GM12878 (cell line): ENCODE measurements around the gene ANTKMT. TPM values are rescaled to one million over a fixed set of nuclear protein-coding genes. Genes with fewer than 3 reads are reported as not detected.

Source experiments
- ATAC-seq: fragments of 200-7000 bp; cut with Tn5 transposase; 3 replicates; pipeline ENCODE4 v1.9.1; 2020; ENCODE audit warnings: mild to moderate bottlenecking, moderate library complexity
- BruUV-seq: library from RNA; stranded (reverse); fragments of 400-500 nt; replicated peaks from 2 replicates; lab custom pipeline; 2021; lab: Mats Ljungman, UMichigan
- CTCF ChIA-PET: fragments of 300-600 bp; sonication (Branson Sonifier 250); formaldehyde crosslinking; extraction: SDS; loops from one replicate; lab custom pipeline; 2021; ENCODE audit warnings: inconsistent platforms; lab: Yijun Ruan, JAX
- POLR2A ChIA-PET: fragments of 350-600 bp; formaldehyde crosslinking; extraction: SDS; loops from one replicate; lab custom pipeline; 2021; ENCODE audit warnings: inconsistent platforms; lab: Charles Lee
- RAD21 ChIA-PET: fragments of 300-600 bp; sonication (Branson Sonifier 250); formaldehyde crosslinking; loops from one replicate; lab custom pipeline; 2023; ENCODE audit warnings: antibody characterized with exemption; ENCODE audit not compliant: unreplicated experiment; lab: Charles Lee
- SMC1A ChIA-PET: fragments of 300-600 bp; sonication (Branson Sonifier 250); formaldehyde crosslinking; loops from one replicate; lab custom pipeline; 2023; ENCODE audit not compliant: unreplicated experiment, uncharacterized antibody; lab: Charles Lee
- DNase-seq: peaks from one replicate; pipeline ENCODE4 v3.0.0-alpha.2; 2011; ENCODE audit warnings: low read depth, low spot score
- FAIRE-seq: peaks from 3 replicates; lab custom pipeline; 2011; peaks lifted over from hg19 to GRCh38; lab: Jason Lieb, UNC
- H2AFZ ChIP-seq: 2 replicates; pipeline ENCODE4 v1.6.0; 2011; ENCODE audit warnings: low read depth, low read length, control low read depth; ENCODE audit not compliant: control insufficient read depth
- H3K27ac ChIP-seq: 2 replicates; pipeline ENCODE4 v1.5.1; 2011; ENCODE audit warnings: control low read depth; ENCODE audit not compliant: control insufficient read depth, insufficient read depth
- H3K27me3 ChIP-seq, 2 experiments: replicated peaks in 1 of 2; 2 replicates each; pipeline versions ENCODE4 v1.6.0 to v1.6.1; 2011; ENCODE audit warnings: low read length in 1 of 2; ENCODE audit not compliant: control insufficient read depth in 2 of 2, insufficient read depth in 2 of 2
- H3K36me3 ChIP-seq, 2 experiments: 2 replicates each; pipeline ENCODE4 v1.5.1; 2011; ENCODE audit warnings: low read length in 1 of 2; ENCODE audit not compliant: control insufficient read depth in 2 of 2, insufficient read depth in 2 of 2
- H3K4me1 ChIP-seq: 2 replicates; pipeline ENCODE4 v1.6.1; 2011; ENCODE audit warnings: mild to moderate bottlenecking, low read length, moderate library complexity, mixed read lengths; ENCODE audit not compliant: control insufficient read depth, insufficient read depth
- H3K4me2 ChIP-seq: 2 replicates; pipeline ENCODE4 v1.6.0; 2011; ENCODE audit warnings: control low read depth; ENCODE audit not compliant: control insufficient read depth, insufficient read depth
- H3K4me3 ChIP-seq: fragments of 200-600 bp; sonication (generic); 2 replicates; pipeline ENCODE4 v1.5.1; 2016
- H3K79me2 ChIP-seq: 2 replicates; pipeline ENCODE4 v1.6.0; 2011; ENCODE audit warnings: low read length; ENCODE audit not compliant: control insufficient read depth, insufficient read depth
- H3K9ac ChIP-seq: 2 replicates; pipeline ENCODE4 v1.8.0; 2011; ENCODE audit warnings: low read length, control low read depth, mixed read lengths; ENCODE audit not compliant: control insufficient read depth, insufficient read depth
- H3K9me3 ChIP-seq: replicated peaks from 3 replicates; pipeline ENCODE4 v1.5.1; 2011; ENCODE audit warnings: mild to moderate bottlenecking, low read length; ENCODE audit not compliant: control insufficient read depth, insufficient read depth
- H4K20me1 ChIP-seq: 2 replicates; pipeline ENCODE4 v1.6.0; 2011; ENCODE audit not compliant: control insufficient read depth, insufficient read depth
- CREB1 ChIP-seq: IDR thresholded peaks from 2 replicates; pipeline ENCODE4 v1.6.1; 2012; ENCODE audit warnings: low read depth, mild to moderate bottlenecking, inconsistent platforms
- ESRRA ChIP-seq: IDR thresholded peaks from 2 replicates; pipeline ENCODE4 v1.6.1; 2012; ENCODE audit warnings: mild to moderate bottlenecking, low read length, improper control_type of control experiment
- IKZF1 ChIP-seq: fragments of 450-650 bp; conservative IDR thresholded peaks from 2 replicates; pipeline ENCODE4 v1.6.1; 2017; ENCODE audit warnings: antibody characterized with exemption, mild to moderate bottlenecking
- IKZF2 ChIP-seq, 2 experiments: fragments of 450-650 bp; IDR thresholded peaks; 2 replicates each; pipeline ENCODE4 v1.6.1; 2017; ENCODE audit warnings: mild to moderate bottlenecking in 2 of 2, moderate library complexity in 2 of 2
- IRF4 ChIP-seq: IDR thresholded peaks from 2 replicates; pipeline ENCODE4 v1.6.1; 2011; ENCODE audit warnings: low read depth, low read length
- KAT2A ChIP-seq: conservative IDR thresholded peaks from 2 replicates; pipeline ENCODE4 v1.6.1; 2011; ENCODE audit warnings: low read depth, low read length; ENCODE audit not compliant: control insufficient read depth
- KDM1A ChIP-seq: fragments of 200-600 bp; sonication (generic); IDR thresholded peaks from 2 replicates; pipeline ENCODE4 v1.6.1; 2016; ENCODE audit warnings: borderline replicate concordance
- LARP7 ChIP-seq: fragments of 450-650 bp; IDR thresholded peaks from 2 replicates; pipeline ENCODE4 v1.6.1; 2017; ENCODE audit warnings: mild to moderate bottlenecking
- MEF2B ChIP-seq: fragments of 450-650 bp; IDR thresholded peaks from 2 replicates; pipeline ENCODE4 v1.6.1; 2018; ENCODE audit warnings: mild to moderate bottlenecking, moderate library complexity; ENCODE audit not compliant: partially characterized antibody, poor library complexity, severe bottlenecking
- NFIC ChIP-seq: IDR thresholded peaks from 2 replicates; pipeline ENCODE4 v1.6.1; 2012; ENCODE audit warnings: low read depth, mild to moderate bottlenecking, inconsistent platforms, low read length, moderate library complexity
- PAX8 ChIP-seq: fragments of 450-650 bp; IDR thresholded peaks from 2 replicates; pipeline ENCODE4 v1.6.1; 2017; ENCODE audit warnings: mild to moderate bottlenecking, moderate library complexity
- SMAD1 ChIP-seq: fragments of 450-650 bp; IDR thresholded peaks from 2 replicates; pipeline ENCODE4 v1.6.1; 2018; ENCODE audit warnings: mild to moderate bottlenecking, low read depth; ENCODE audit not compliant: partially characterized antibody
- SUZ12 ChIP-seq: fragments of 200-600 bp; sonication (generic); IDR thresholded peaks from one replicate; pipeline ENCODE4 v1.6.1; 2018; ENCODE audit warnings: antibody characterized with exemption, mild to moderate bottlenecking; ENCODE audit not compliant: unreplicated experiment
- TCF7 ChIP-seq: IDR thresholded peaks from 2 replicates; pipeline ENCODE4 v1.6.1; 2014; ENCODE audit warnings: antibody characterized with exemption, borderline replicate concordance
- ZNF384 ChIP-seq: IDR thresholded peaks from 2 replicates; pipeline ENCODE4 v1.6.1; 2012; ENCODE audit warnings: low read depth, mild to moderate bottlenecking, low read length, improper control_type of control experiment, borderline replicate concordance
- WGBS: methylation state at CpG from one replicate; pipeline ENCODE4 v1.1.6; 2016; ENCODE audit warnings: low lambda C conversion rate; ENCODE audit not compliant: insufficient replicate concordance, insufficient coverage; ENCODE audit errors: missing lambda C conversion rate; 5-methylcytosine and 5-hydroxymethylcytosine counted together
- in situ Hi-C: fragments of 300-500 bp; cut with MboI; formaldehyde crosslinking; loops from 9 replicates; pipeline ENCODE4 v1.14.3; 2018; ENCODE audit warnings: mixed read lengths
- intact Hi-C: fragments of 100-400 bp; cut with micrococcal nuclease; formaldehyde crosslinking; loops from one replicate; pipeline ENCODE4 v1.14.2; 2022; ENCODE audit not compliant: unreplicated experiment
- polyA plus RNA-seq, 11 experiments: library from polyadenylated mRNA; depleted of rRNA in 4 of 11; unstranded in 6 of 11; stranded (reverse) in 5 of 11; fragments of >200 nt; fragmentation: Nextera tagmentation in 4 of 11; fragmentation: Illumina TruSeq in 1 of 11; extraction: Ambion mirVana in 4 of 11; extraction: Trizol in 1 of 11; gene quantifications; 1 replicate in 1 of 11; 2 replicates in 10 of 11; pipeline versions ENCODE4 v1.2.1 to v1.2.3, GENCODE V29; 2011 to 2016; ENCODE audit warnings: inconsistent platforms in 2 of 11, missing spikeins in 2 of 11, low read depth in 1 of 11
- total RNA-seq, 4 experiments: library from RNA; depleted of rRNA in 3 of 4; stranded (reverse); fragments of >200 nt in 3 of 4; fragmentation: Illumina TruSeq in 1 of 4; extraction: Trizol in 1 of 4; gene quantifications; 2 replicates each; pipeline versions ENCODE4 v1.2.1 to v1.2.3, GENCODE V29; 2013 to 2021
- TF ChIP-seq, protein P1 (sequence below): fragments of 450-650 bp; IDR thresholded peaks from 2 replicates; pipeline ENCODE4 v1.6.1; 2017; ENCODE audit warnings: low read depth, mild to moderate bottlenecking, moderate library complexity
- TF ChIP-seq, protein P2 (sequence below): IDR thresholded peaks from 2 replicates; pipeline ENCODE4 v1.6.1; 2011; ENCODE audit warnings: borderline replicate concordance, low read depth, mild to moderate bottlenecking, moderate library complexity, mixed read lengths, low read length; ENCODE audit not compliant: insufficient read depth; ENCODE audit errors: extremely low read length
- TF ChIP-seq, protein P3 (sequence below): fragments of 450-650 bp; IDR thresholded peaks from 2 replicates; pipeline ENCODE4 v1.6.1; 2018; ENCODE audit warnings: mild to moderate bottlenecking, low read depth, moderate library complexity; ENCODE audit not compliant: partially characterized antibody

The ANTKMT gene
- total and polyA plus RNA-seq, 10 of the 15 experiments (the other 5 are each of a cell fraction or from before 2014, with no cell fraction given), result 0.58 to 60.5 (median 25.8) TPM

DNA sequence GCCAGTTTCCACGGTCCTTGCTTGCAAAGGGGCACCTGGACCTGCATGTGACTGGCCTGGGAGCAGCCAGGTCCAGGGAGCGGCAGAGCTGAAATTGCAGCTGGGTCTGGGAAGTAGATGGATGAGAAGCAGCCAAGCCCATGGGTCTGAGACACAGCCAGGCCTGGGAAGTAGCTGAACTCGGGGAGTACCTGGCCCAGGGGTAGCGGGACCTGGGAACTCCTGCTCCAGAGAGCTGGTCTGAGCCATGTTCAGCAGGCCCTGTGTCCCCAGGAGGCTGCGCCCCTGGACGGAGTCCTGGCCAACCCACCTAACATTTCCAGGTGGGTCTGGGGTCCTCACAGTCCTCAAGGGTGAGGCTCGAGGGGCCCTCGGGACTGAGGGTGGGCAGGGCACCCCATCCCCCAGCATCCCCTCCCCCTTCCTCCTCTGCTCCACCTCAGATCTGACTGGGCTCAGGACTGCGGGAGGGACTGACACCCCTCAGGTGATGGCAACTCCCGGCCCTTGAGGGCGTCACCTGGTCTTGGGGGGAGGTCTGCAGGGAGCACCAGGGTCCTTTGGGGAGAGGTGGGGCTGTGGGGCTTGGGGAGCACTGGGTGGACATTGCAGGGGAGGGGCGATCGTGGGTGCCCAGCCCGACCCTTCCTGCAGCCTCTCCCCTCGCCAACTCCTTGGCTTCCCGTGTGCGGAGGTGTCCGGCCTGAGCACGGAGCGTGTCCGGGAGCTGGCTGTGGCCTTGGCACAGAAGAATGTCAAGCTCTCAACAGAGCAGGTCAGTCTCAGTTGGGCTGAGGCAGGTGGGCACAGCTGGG, 42.6 kb downstream of the ANTKMT start (continued):
- TF ChIP-seq TCF7 (no peak), ZNF384 (no peak)

DNA sequence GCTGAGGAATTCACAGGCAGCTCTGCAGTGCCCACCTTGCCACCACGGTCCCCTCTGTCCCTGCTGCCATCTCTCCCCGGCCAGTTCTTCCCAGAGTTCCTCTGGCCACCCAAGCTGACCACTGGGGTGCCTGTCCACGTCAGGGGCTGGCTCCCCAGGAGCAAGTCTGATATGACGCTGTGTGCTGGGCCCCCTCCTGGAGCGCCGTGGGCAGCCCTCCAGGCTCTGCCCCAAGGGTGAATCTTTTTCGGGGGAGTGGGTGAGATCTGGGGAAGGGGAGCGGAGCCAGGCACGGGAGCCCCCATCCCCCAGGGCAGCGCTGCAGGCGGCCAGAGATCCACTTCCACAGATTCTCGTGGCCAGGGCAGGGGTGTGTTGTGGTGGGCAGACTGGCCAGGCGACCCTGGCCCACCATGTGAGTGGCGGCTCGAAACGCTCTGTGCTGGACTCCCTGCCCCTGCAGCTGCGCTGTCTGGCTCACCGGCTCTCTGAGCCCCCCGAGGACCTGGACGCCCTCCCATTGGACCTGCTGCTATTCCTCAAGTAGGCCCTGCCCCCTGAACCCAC, 43.3 kb downstream of the ANTKMT start:
- Histone ChIP-seq H2AFZ (no peak overlapping the region), H3K4me2 (no peak overlapping the region), H3K4me1 (no peaks in the 10 kb centered on the region), H3K9me3 (no peaks in the 10 kb centered on the region), H4K20me1 (no peaks in the 10 kb centered on the region), H3K9ac (no peak overlapping the region), H3K4me3 (no peak overlapping the region), H3K27ac (no peak overlapping the region), H3K79me2 (no peaks in the 10 kb centered on the region), H3K36me3 (no peaks in the 10 kb centered on the region), H3K27me3 (no peaks in the 10 kb centered on the region)
- FAIRE-seq (no peak), ATAC-seq (no peak), DNase-seq (no peak)
- no TSS peak for BruUV-seq
- ChIA-PET CTCF (no interaction called here), POLR2A (no interaction called here), SMC1A (no interaction called here), RAD21 (no interaction called here)
- intact Hi-C loops (no loop called here), in situ Hi-C loops (no loop called here)
- WGBS, result 37% methylated on average over 20 of the region's 20 CpGs
- no peak for TF ChIP-seq IKZF1
- TF ChIP-seq MEF2B, result no peak
- TF ChIP-seq, protein P1, sequence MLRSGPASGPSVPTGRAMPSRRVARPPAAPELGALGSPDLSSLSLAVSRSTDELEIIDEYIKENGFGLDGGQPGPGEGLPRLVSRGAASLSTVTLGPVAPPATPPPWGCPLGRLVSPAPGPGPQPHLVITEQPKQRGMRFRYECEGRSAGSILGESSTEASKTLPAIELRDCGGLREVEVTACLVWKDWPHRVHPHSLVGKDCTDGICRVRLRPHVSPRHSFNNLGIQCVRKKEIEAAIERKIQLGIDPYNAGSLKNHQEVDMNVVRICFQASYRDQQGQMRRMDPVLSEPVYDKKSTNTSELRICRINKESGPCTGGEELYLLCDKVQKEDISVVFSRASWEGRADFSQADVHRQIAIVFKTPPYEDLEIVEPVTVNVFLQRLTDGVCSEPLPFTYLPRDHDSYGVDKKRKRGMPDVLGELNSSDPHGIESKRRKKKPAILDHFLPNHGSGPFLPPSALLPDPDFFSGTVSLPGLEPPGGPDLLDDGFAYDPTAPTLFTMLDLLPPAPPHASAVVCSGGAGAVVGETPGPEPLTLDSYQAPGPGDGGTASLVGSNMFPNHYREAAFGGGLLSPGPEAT, result no peak
- no peak for TF ChIP-seq SMAD1
- no peak for TF ChIP-seq IKZF2 (IDR thresholded peaks at IDR 0.05)
- TF ChIP-seq KAT2A, result no peak
- TF ChIP-seq NFIC, result no peak
- no peak for TF ChIP-seq LARP7
- TF ChIP-seq CREB1, result no peak
- TF ChIP-seq, protein P2, sequence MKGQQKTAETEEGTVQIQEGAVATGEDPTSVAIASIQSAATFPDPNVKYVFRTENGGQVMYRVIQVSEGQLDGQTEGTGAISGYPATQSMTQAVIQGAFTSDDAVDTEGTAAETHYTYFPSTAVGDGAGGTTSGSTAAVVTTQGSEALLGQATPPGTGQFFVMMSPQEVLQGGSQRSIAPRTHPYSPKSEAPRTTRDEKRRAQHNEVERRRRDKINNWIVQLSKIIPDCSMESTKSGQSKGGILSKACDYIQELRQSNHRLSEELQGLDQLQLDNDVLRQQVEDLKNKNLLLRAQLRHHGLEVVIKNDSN, result no peak
- TF ChIP-seq SUZ12, result no peak
- TF ChIP-seq, protein P3, sequence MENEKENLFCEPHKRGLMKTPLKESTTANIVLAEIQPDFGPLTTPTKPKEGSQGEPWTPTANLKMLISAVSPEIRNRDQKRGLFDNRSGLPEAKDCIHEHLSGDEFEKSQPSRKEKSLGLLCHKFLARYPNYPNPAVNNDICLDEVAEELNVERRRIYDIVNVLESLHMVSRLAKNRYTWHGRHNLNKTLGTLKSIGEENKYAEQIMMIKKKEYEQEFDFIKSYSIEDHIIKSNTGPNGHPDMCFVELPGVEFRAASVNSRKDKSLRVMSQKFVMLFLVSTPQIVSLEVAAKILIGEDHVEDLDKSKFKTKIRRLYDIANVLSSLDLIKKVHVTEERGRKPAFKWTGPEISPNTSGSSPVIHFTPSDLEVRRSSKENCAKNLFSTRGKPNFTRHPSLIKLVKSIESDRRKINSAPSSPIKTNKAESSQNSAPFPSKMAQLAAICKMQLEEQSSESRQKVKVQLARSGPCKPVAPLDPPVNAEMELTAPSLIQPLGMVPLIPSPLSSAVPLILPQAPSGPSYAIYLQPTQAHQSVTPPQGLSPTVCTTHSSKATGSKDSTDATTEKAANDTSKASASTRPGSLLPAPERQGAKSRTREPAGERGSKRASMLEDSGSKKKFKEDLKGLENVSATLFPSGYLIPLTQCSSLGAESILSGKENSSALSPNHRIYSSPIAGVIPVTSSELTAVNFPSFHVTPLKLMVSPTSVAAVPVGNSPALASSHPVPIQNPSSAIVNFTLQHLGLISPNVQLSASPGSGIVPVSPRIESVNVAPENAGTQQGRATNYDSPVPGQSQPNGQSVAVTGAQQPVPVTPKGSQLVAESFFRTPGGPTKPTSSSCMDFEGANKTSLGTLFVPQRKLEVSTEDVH, result no peak
- no peak for TF ChIP-seq KDM1A
- no peak for TF ChIP-seq IRF4
- TF ChIP-seq PAX8, result no peak
- TF ChIP-seq ESRRA, result no peak
